Esophagus muscularis mucosa (tissue), 4 donors: Measurements from ENCODE around the gene SV2B. TPM values are rescaled to one million over a fixed set of nuclear protein-coding genes. Genes with fewer than 3 reads are reported as not detected.

Experiments
- DNase-seq: peaks from one replicate; pipeline ENCODE4 v3.0.0-alpha.2; 2017; ENCODE audit errors: extremely low spot score
- H3K27ac ChIP-seq, 4 donors: fragments of 200-600 bp; sonication (generic); replicated peaks in 1 of 4; 1 replicate in 3 of 4; 2 replicates in 1 of 4; pipeline ENCODE4 v1.5.1; 2016 to 2019; ENCODE audit warnings: mild to moderate bottlenecking in 1 of 4
- H3K27me3 ChIP-seq, 4 donors: fragments of 200-600 bp; sonication (generic); one replicate each; pipeline versions ENCODE4 v1.5.1 to v1.6.0; 2016 to 2019
- H3K36me3 ChIP-seq, 4 donors: fragments of 200-600 bp; sonication (generic); one replicate each; pipeline ENCODE4 v1.5.1; 2016 to 2019
- H3K4me1 ChIP-seq, 4 donors: fragments of 200-600 bp; sonication (generic); one replicate each; pipeline ENCODE4 v1.5.1; 2016 to 2019
- H3K4me3 ChIP-seq, 4 donors: fragments of 200-600 bp; sonication (generic); 1 replicate in 2 of 4; 2 replicates in 2 of 4; pipeline ENCODE4 v1.5.1; 2016 to 2019; ENCODE audit warnings: mild to moderate bottlenecking in 4 of 4, moderate library complexity in 1 of 4
- H3K9me3 ChIP-seq, 4 donors: fragments of 200-600 bp; sonication (generic); 1 replicate in 3 of 4; 2 replicates in 1 of 4; pipeline ENCODE4 v1.5.1; 2016 to 2019
- CTCF ChIP-seq, 3 experiments: fragments of 200-600 bp in 2 of 3; fragments of 450-650 bp in 1 of 3; sonication (generic) in 2 of 3; IDR thresholded peaks; one replicate each; pipeline ENCODE4 v1.5.1; 2017 to 2019; ENCODE audit warnings: antibody characterized with exemption in 3 of 3, mild to moderate bottlenecking in 2 of 3, moderate library complexity in 1 of 3
- EP300 ChIP-seq: sonication (generic); formaldehyde crosslinking; IDR thresholded peaks from one replicate; pipeline ENCODE4 v1.6.1; 2017; ENCODE audit warnings: antibody characterized with exemption
- POLR2A ChIP-seq: fragments of 450-650 bp; IDR thresholded peaks from one replicate; pipeline ENCODE4 v1.6.1; 2017; ENCODE audit warnings: antibody characterized with exemption, moderate library complexity, mild to moderate bottlenecking, low read depth
- POLR2AphosphoS5 ChIP-seq, 2 donors: sonication (generic); formaldehyde crosslinking; IDR thresholded peaks; one replicate each; pipeline ENCODE4 v1.6.1; 2017; ENCODE audit warnings: antibody characterized with exemption in 2 of 2
- WGBS: methylation state at CpG from one replicate; pipeline ENCODE4 v1.1.5; 2018; 5-methylcytosine and 5-hydroxymethylcytosine counted together
- intact Hi-C: fragments of 100-400 bp; cut with DNase I; formaldehyde crosslinking; loops from one replicate; pipeline ENCODE4 v1.15.1; 2023
- total RNA-seq, 4 donors: library from RNA; depleted of rRNA; stranded (reverse); fragments of >200 nt; gene quantifications; one replicate each; pipeline versions ENCODE4 v1.1.0 to v1.2.1, GENCODE V29; 2016

SV2B gene
- total RNA-seq, 4 donors from 2014 or later = 1.9 to 3.0 (median 2.1) TPM

- TF ChIP-seq EP300 (no peak), POLR2AphosphoS5 (IDR thresholded peaks at IDR 0.05) (no peak), CTCF (IDR thresholded peaks at IDR 0.05) (no peak), POLR2A (no peak)
- Histone ChIP-seq H3K27me3 (no peaks in the 10 kb centered on the region), H3K4me3 (no peak overlapping the region), H3K4me1 (peaks cover 4 to 9% (median 6%) of the 10 kb centered on the region in 4 donors), H3K27ac (no peak overlapping the region), H3K9me3 (no peaks in the 10 kb centered on the region), H3K36me3 (no peaks in the 10 kb centered on the region)
- intact Hi-C loops = no loop called here
- WGBS = 62% methylated on average over 3 of the region's 6 CpGs
- DNase-seq = no peak
These were observed 158.3 kb downstream of the SV2B start for GRCh38 chr15:91258415-91258759.

GRCh38 chr15:91259077-91259476 lies 159.0 kb downstream of the SV2B start:
- 81% methylated on average over 3 of the region's 3 CpGs for WGBS
- H3K4me1 ChIP-seq = peaks cover 11 to 15% (median 13%) of the 10 kb centered on the region in 4 donors
- no peaks in the 10 kb centered on the region for H3K36me3 ChIP-seq
- no peak overlapping the region for H3K27ac ChIP-seq
- no peak overlapping the region for H3K4me3 ChIP-seq
- no peaks in the 10 kb centered on the region for H3K9me3 ChIP-seq
- intact Hi-C loops = no loop called here
- DNase-seq = no peak
- no peak for TF ChIP-seq POLR2AphosphoS5 (IDR thresholded peaks at IDR 0.05)
- TF ChIP-seq POLR2A = no peak
- no peak for TF ChIP-seq EP300
- TF ChIP-seq CTCF (IDR thresholded peaks at IDR 0.05) = no peak
- H3K27me3 ChIP-seq = no peaks in the 10 kb centered on the region

GRCh38 chr15:91261345-91261744 lies 161.3 kb downstream of the SV2B start:
- peaks cover 24 to 32% (median 30%) of the 10 kb centered on the region in 4 donors for H3K4me1 ChIP-seq
- intact Hi-C loops = no loop called here
- H3K9me3 ChIP-seq = no peaks in the 10 kb centered on the region
- DNase-seq = no peak
- H3K36me3 ChIP-seq = no peaks in the 10 kb centered on the region
- no peak overlapping the region for H3K4me3 ChIP-seq
- TF ChIP-seq EP300 (no peak), CTCF (IDR thresholded peaks at IDR 0.05) (no peak), POLR2A (no peak), POLR2AphosphoS5 (IDR thresholded peaks at IDR 0.05) (no peak)
- H3K27me3 ChIP-seq = no peaks in the 10 kb centered on the region
- H3K27ac ChIP-seq = no peak overlapping the region

GRCh38 chr15:91263632-91264531 lies 163.8 kb downstream of the SV2B start:
- intact Hi-C loops = no loop called here

More at GRCh38 chr15:91263632-91264531, 163.8 kb downstream of the SV2B start:
- H3K9me3 ChIP-seq = no peaks in the 10 kb centered on the region
- H3K4me1 ChIP-seq = peaks cover 24 to 32% (median 30%) of the 10 kb centered on the region in 4 donors
- peak overlapping the region; percentile 24 to 39 (median 32) for H3K4me3 ChIP-seq
- peak; percentile 94 for DNase-seq
- H3K27me3 ChIP-seq = no peaks in the 10 kb centered on the region
- no peak for TF ChIP-seq CTCF (IDR thresholded peaks at IDR 0.05)
- peak; percentile 67 for TF ChIP-seq EP300
- peak; percentile 82 to 85 for TF ChIP-seq POLR2AphosphoS5 (IDR thresholded peaks at IDR 0.05)
- H3K36me3 ChIP-seq = no peaks in the 10 kb centered on the region
- 19% methylated on average over 15 of the region's 15 CpGs for WGBS
- peak overlapping the region; percentile 68 to 80 (median 76) for H3K27ac ChIP-seq
